GM18861 (cell line): Measurements from ENCODE around the gene KIAA0753.

Experiments used
- ATAC-seq: cut with Tn5 transposase; IDR thresholded peaks from one replicate; pipeline ENCODE4 v1.9.1; 2021; ENCODE audit not compliant: unreplicated experiment

Gene KIAA0753

GRCh38 chr17:6549384-6550036, 91.0 kb downstream of the KIAA0753 start:
- no peak for ATAC-seq

- no peak for ATAC-seq
Measured at GRCh38 chr17:6548578-6549330, 91.8 kb downstream of the KIAA0753 start.

- ATAC-seq, result no peak
Measured at GRCh38 chr17:6548034-6548433, 92.5 kb downstream of the KIAA0753 start.

- ATAC-seq, result no peak
Measured at GRCh38 chr17:6547336-6547735, 93.2 kb downstream of the KIAA0753 start.

- no peak for ATAC-seq
Measured at GRCh38 chr17:6546069-6546718, 94.3 kb downstream of the KIAA0753 start.

- ATAC-seq, result no peak
Measured at GRCh38 chr17:6545291-6545690, 95.2 kb downstream of the KIAA0753 start.

GRCh38 chr17:6544011-6544370, 96.5 kb downstream of the KIAA0753 start:
- ATAC-seq, result no peak

- ATAC-seq, result no peak
Measured at GRCh38 chr17:6543079-6544010, 97.2 kb downstream of the KIAA0753 start.

GRCh38 chr17:6542577-6542976, 97.9 kb downstream of the KIAA0753 start:
- no peak for ATAC-seq

GRCh38 chr17:6541886-6542285, 98.6 kb downstream of the KIAA0753 start:
- ATAC-seq, result no peak

- no peak for ATAC-seq
Measured at GRCh38 chr17:6539871-6540270, 100.6 kb downstream of the KIAA0753 start.

GRCh38 chr17:6536566-6537065, 103.9 kb downstream of the KIAA0753 start:
- ATAC-seq, result no peak

GRCh38 chr17:6536053-6536452, 104.5 kb downstream of the KIAA0753 start:
- no peak for ATAC-seq

GRCh38 chr17:6534846-6535514, 105.5 kb downstream of the KIAA0753 start:
- no peak for ATAC-seq

GRCh38 chr17:6532441-6532885, 108.0 kb downstream of the KIAA0753 start:
- no peak for ATAC-seq

GRCh38 chr17:6531575-6531974, 108.9 kb downstream of the KIAA0753 start:
- ATAC-seq, result no peak

- no peak for ATAC-seq
Measured at GRCh38 chr17:6530324-6530920, 110.1 kb downstream of the KIAA0753 start.

- ATAC-seq, result no peak
Measured at GRCh38 chr17:6528557-6528956, 112.0 kb downstream of the KIAA0753 start.
